ENCODE results near the gene RBP2. TPM values are rescaled to one million over a fixed set of nuclear protein-coding genes. Genes with fewer than 3 reads are reported as not detected.

RBP2 gene
- total and polyA plus RNA-seq, 2 donors from 2014 or later: 13.5 TPM; not detected in 1

DNA sequence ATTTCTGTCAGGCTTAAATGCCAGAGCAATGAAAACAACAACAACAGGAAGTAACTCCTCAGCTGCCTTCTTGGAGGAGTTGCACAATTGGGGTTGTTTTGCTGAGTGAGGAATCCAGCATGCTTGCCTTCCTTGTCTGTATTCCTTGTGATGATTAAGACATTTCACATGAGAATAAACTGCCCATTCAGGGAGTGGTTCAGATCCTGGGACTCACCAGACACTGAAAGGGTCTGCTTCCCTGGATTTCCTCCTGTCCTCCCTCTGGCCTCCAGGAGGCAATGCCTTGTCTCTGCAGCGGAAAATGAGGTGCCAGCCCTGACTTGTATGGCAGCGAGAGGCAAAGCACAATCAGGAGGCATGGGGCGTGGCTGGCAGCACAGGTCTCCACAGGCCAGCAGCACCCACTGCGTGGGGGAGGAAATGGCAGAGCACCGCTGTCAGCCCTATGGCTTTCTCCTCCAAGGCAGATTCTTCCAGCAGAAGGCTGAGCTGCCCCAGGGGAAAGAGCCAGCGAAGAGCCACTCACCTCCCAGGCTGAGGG is 41.5 kb downstream of the RBP2 start:
- intact Hi-C loops (cut with DNase I): loop anchor here (10.0 kb wide), 1 partner anchor 120 kb away; no protein-coding TSS in a partner anchor
- DNase-seq (no peak), FAIRE-seq (no peak)
- H3K9ac ChIP-seq (ENCODE audit: low read length in 3 of 3): no peak overlapping the region
- H3K4me3 ChIP-seq (ENCODE audit: low read length in 3 of 3): no peak overlapping the region
- H3K9me3 ChIP-seq (ENCODE audit: control insufficient read depth in 2 of 3, insufficient read depth in 1 of 3, low read length in 3 of 3): no peaks in the 10 kb centered on the region
- no peaks in the 10 kb centered on the region for H3K36me3 ChIP-seq (ENCODE audit: control insufficient read depth in 2 of 3, insufficient read depth in 3 of 3, low read length in 3 of 3)
- peaks cover 0 to 5% (median 0%) of the 10 kb centered on the region in 3 donors for H3K4me1 ChIP-seq (ENCODE audit: control insufficient read depth in 2 of 3, insufficient read depth in 2 of 3, low read depth in 1 of 3, low read length in 3 of 3)
- no peak overlapping the region for H3K27ac ChIP-seq (ENCODE audit: low read depth in 2 of 2, low read length in 2 of 2)
- TF ChIP-seq CTCF (IDR thresholded peaks at IDR 0.05; ENCODE audit: borderline replicate concordance, extremely low read depth, insufficient read depth): no peak
- no peaks in the 10 kb centered on the region for H3K27me3 ChIP-seq (ENCODE audit: control insufficient read depth, insufficient read depth, low read length)

DNA sequence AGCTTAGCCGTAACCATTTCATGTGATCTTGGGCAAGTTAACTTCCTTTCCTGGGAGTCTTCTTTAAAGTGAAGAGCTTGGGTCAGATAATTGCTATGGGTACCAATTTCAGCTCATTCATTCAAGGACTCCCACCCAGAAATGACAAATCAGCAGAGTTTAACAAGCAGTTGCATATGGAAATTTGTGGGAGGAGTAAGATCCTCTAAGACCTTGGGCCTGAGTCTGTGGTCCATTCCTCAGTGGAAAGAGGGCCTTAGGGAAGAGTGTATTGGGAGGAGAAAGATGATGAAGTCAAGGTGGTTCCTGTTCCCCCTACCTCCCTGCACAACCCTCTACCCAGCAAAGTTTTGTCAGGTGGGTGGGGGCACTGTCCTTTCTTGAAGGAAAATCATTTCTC is 42.1 kb downstream of the RBP2 start:
- H3K27me3 ChIP-seq (ENCODE audit: control insufficient read depth, insufficient read depth, low read length): no peaks in the 10 kb centered on the region
- DNase-seq (no peak), FAIRE-seq (no peak)
- no peaks in the 10 kb centered on the region for H3K36me3 ChIP-seq (ENCODE audit: control insufficient read depth in 2 of 3, insufficient read depth in 3 of 3, low read length in 3 of 3)
- intact Hi-C loops (cut with DNase I): loop anchor here (10.0 kb wide), 1 partner anchor 121 kb away; no protein-coding TSS in a partner anchor
- no peak overlapping the region for H3K4me3 ChIP-seq (ENCODE audit: low read length in 3 of 3)
- no peak overlapping the region for H3K27ac ChIP-seq (ENCODE audit: low read depth in 2 of 2, low read length in 2 of 2)
- H3K4me1 ChIP-seq (ENCODE audit: control insufficient read depth in 2 of 3, insufficient read depth in 2 of 3, low read depth in 1 of 3, low read length in 3 of 3): peaks cover 0 to 5% (median 0%) of the 10 kb centered on the region in 3 donors
- H3K9ac ChIP-seq (ENCODE audit: low read length in 3 of 3): no peak overlapping the region
- TF ChIP-seq CTCF (IDR thresholded peaks at IDR 0.05; ENCODE audit: borderline replicate concordance, extremely low read depth, insufficient read depth): no peak
- no peaks in the 10 kb centered on the region for H3K9me3 ChIP-seq (ENCODE audit: control insufficient read depth in 2 of 3, insufficient read depth in 1 of 3, low read length in 3 of 3)

DNA sequence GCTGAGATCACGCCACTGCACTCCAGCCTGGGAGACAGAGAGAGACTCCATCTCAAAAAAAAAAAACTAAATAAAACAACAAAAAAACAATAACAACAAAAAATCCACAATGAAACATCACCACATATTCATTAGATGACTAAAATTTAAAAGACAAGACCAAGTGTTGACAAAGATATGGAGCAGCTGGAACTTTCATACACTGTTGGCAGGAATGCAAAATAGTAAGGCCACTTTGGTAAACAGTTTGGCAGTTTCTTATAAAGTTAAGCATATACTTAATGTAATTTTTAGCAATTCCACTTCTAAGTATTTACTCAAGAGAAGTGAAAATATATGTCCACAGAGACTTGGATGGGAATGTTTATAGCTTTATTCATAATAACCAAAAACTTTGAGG is 43.2 kb downstream of the RBP2 start:
- intact Hi-C loops (cut with DNase I): loop anchor here (10.0 kb wide), 1 partner anchor 122 kb away; no protein-coding TSS in a partner anchor
- no peaks in the 10 kb centered on the region for H3K27me3 ChIP-seq (ENCODE audit: control insufficient read depth, insufficient read depth, low read length)
- H3K4me3 ChIP-seq (ENCODE audit: low read length in 3 of 3): no peak overlapping the region
- peaks cover 0 to 5% (median 0%) of the 10 kb centered on the region in 3 donors for H3K4me1 ChIP-seq (ENCODE audit: control insufficient read depth in 2 of 3, insufficient read depth in 2 of 3, low read depth in 1 of 3, low read length in 3 of 3)
- H3K36me3 ChIP-seq (ENCODE audit: control insufficient read depth in 2 of 3, insufficient read depth in 3 of 3, low read length in 3 of 3): no peaks in the 10 kb centered on the region
- DNase-seq: no peak
- H3K9me3 ChIP-seq (ENCODE audit: control insufficient read depth in 2 of 3, insufficient read depth in 1 of 3, low read length in 3 of 3): no peaks in the 10 kb centered on the region
- no peak overlapping the region for H3K9ac ChIP-seq (ENCODE audit: low read length in 3 of 3)
- FAIRE-seq: no peak
- TF ChIP-seq CTCF (IDR thresholded peaks at IDR 0.05; ENCODE audit: borderline replicate concordance, extremely low read depth, insufficient read depth): no peak
- no peak overlapping the region for H3K27ac ChIP-seq (ENCODE audit: low read depth in 2 of 2, low read length in 2 of 2)

All from kidney (tissue), 14 donors.